GM18526 (cell line): ENCODE measurements around the gene ZNF330.

Experiments
- POLR2A ChIP-seq: IDR thresholded peaks from 3 replicates; pipeline ENCODE4 v1.6.1; 2011; ENCODE audit not compliant: insufficient read length; ENCODE audit errors: extremely low read depth

The ZNF330 gene

GRCh38 chr4:141220691-141221659, at the start of gene ZNF330:
Gene ZNF330 (plus strand): TSS chr4:141220895. CDS start chr4:141222372, 1,477 bp downstream.
- peak; percentile 85 for TF ChIP-seq POLR2A

GRCh38 chr4:141174457-141174856, 46.2 kb upstream of the ZNF330 start:
- TF ChIP-seq POLR2A: no peak

- no peak for TF ChIP-seq POLR2A
These were observed 43.5 kb upstream of the ZNF330 start for GRCh38 chr4:141177171-141177570.

- TF ChIP-seq POLR2A: no peak
These were observed 41.0 kb upstream of the ZNF330 start for GRCh38 chr4:141179474-141180373.

GRCh38 chr4:141180991-141181761, 39.5 kb upstream of the ZNF330 start:
- no peak for TF ChIP-seq POLR2A

- no peak for TF ChIP-seq POLR2A
These were observed 28.1 kb upstream of the ZNF330 start for GRCh38 chr4:141192564-141192963.

- no peak for TF ChIP-seq POLR2A
These were observed 27.1 kb upstream of the ZNF330 start for GRCh38 chr4:141193516-141194034.

GRCh38 chr4:141195095-141195707, 25.5 kb upstream of the ZNF330 start:
- no peak for TF ChIP-seq POLR2A

- no peak for TF ChIP-seq POLR2A
These were observed 24.3 kb upstream of the ZNF330 start for GRCh38 chr4:141196227-141196933.

- no peak for TF ChIP-seq POLR2A
These were observed 12.7 kb upstream of the ZNF330 start for GRCh38 chr4:141207961-141208360.

GRCh38 chr4:141210168-141210567, 10.5 kb upstream of the ZNF330 start:
- TF ChIP-seq POLR2A: no peak

GRCh38 chr4:141213550-141213991, 7.1 kb upstream of the ZNF330 start:
- no peak for TF ChIP-seq POLR2A

GRCh38 chr4:141215030-141215429, 5.7 kb upstream of the ZNF330 start:
- no peak for TF ChIP-seq POLR2A
